Stomach (tissue), 4 donors: ENCODE measurements around the gene CD46.

Source experiments
- CTCF ChIP-seq, 7 experiments: fragments of 450-650 bp in 4 of 7; fragments of 200-600 bp in 3 of 7; sonication (generic) in 3 of 7; IDR thresholded peaks; one replicate each; pipeline ENCODE4 v1.5.1; 2016 to 2019; ENCODE audit warnings: antibody characterized with exemption in 7 of 7, control low read depth in 2 of 7, mild to moderate bottlenecking in 1 of 7
- POLR2AphosphoS5 ChIP-seq, 3 donors: sonication (generic); formaldehyde crosslinking; IDR thresholded peaks; one replicate each; pipeline ENCODE4 v1.6.1; 2016; ENCODE audit warnings: antibody characterized with exemption in 3 of 3

- no peak for TF ChIP-seq CTCF (IDR thresholded peaks at IDR 0.05)
- peak in 1 of 3 donors; percentile 10 for TF ChIP-seq POLR2AphosphoS5 (IDR thresholded peaks at IDR 0.05)
These were observed 67.2 kb downstream of the CD46 start for GRCh38 chr1:207818971-207819451.
